ENCODE results near the gene CFAP43.

GRCh38 chr10:104276192-104276591 is 44.0 kb upstream of the CFAP43 start:
- TF ChIP-seq CTCF (conservative IDR thresholded peaks at IDR 0.05): no peak
- no peak for TF ChIP-seq EZH2 (IDR thresholded peaks at IDR 0.05; ENCODE audit: low read depth)
